IMR-90 (cell line): Measurements from ENCODE around the gene KCNF1. TPM values are rescaled to one million over a fixed set of nuclear protein-coding genes. Genes with fewer than 3 reads are reported as not detected.

Source experiments
- ATAC-seq: fragments of 200-7000 bp; cut with Tn5 transposase; 2 replicates; pipeline ENCODE4 v1.9.1; 2020; ENCODE audit warnings: low read depth, mild to moderate bottlenecking, moderate library complexity
- BruUV-seq: library from RNA; stranded (reverse); fragments of 400-500 nt; replicated peaks from 2 replicates; lab custom pipeline; 2021; lab: Mats Ljungman, UMichigan
- CTCF ChIA-PET: fragments of 300-600 bp; formaldehyde crosslinking; extraction: SDS; loops from one replicate; lab custom pipeline; 2021; ENCODE audit warnings: antibody characterized with exemption; lab: Yijun Ruan, JAX
- POLR2A ChIA-PET: fragments of 300-600 bp; sonication (Branson Sonifier 250); formaldehyde crosslinking; loops from one replicate; lab custom pipeline; 2022; ENCODE audit warnings: antibody characterized with exemption; ENCODE audit not compliant: unreplicated experiment; lab: Charles Lee
- DNase-seq: peaks from one replicate; pipeline ENCODE4 v3.0.0; 2013
- H2AFZ ChIP-seq: replicated peaks from 2 replicates; pipeline ENCODE3; 2013; ENCODE audit warnings: low read length, mild to moderate bottlenecking; ENCODE audit not compliant: poor library complexity
- H2AK5ac ChIP-seq: 2 replicates; pipeline ENCODE4 v1.6.1; 2013; ENCODE audit warnings: low read depth, low read length, inconsistent platforms
- H2AK9ac ChIP-seq: replicated peaks from 2 replicates; pipeline ENCODE3; 2013; ENCODE audit warnings: mild to moderate bottlenecking, low read depth, low read length, moderate library complexity; ENCODE audit not compliant: poor library complexity
- H2BK120ac ChIP-seq: 2 replicates; pipeline ENCODE4 v1.6.1; 2013; ENCODE audit warnings: low read depth, low read length, inconsistent platforms
- H2BK15ac ChIP-seq: 3 replicates; pipeline ENCODE4 v1.6.1; 2013; ENCODE audit warnings: low read depth, low read length, inconsistent platforms
- H2BK20ac ChIP-seq: 2 replicates; pipeline ENCODE4 v1.6.1; 2013; ENCODE audit warnings: low read depth, mild to moderate bottlenecking, inconsistent platforms, low read length, moderate library complexity
- H2BK5ac ChIP-seq: 2 replicates; pipeline ENCODE4 v1.6.1; 2013; ENCODE audit warnings: mild to moderate bottlenecking, low read depth, low read length, inconsistent platforms; ENCODE audit not compliant: poor library complexity, severe bottlenecking
- H3K14ac ChIP-seq: replicated peaks from 2 replicates; pipeline ENCODE4 v1.6.1; 2013; ENCODE audit warnings: low read depth, low read length, inconsistent platforms
- H3K18ac ChIP-seq: 2 replicates; pipeline ENCODE4 v1.6.1; 2013; ENCODE audit warnings: low read depth, low read length, control low read depth
- H3K23ac ChIP-seq: 2 replicates; pipeline ENCODE4 v1.6.1; 2013; ENCODE audit warnings: low read depth, low read length, inconsistent platforms
- H3K27ac ChIP-seq: 2 replicates; pipeline ENCODE4 v1.5.1; 2013; ENCODE audit warnings: mild to moderate bottlenecking, control low read depth, low read length; ENCODE audit not compliant: insufficient read depth
- H3K27me3 ChIP-seq: 2 replicates; pipeline ENCODE4 v1.6.1; 2013; ENCODE audit warnings: low read length; ENCODE audit not compliant: control insufficient read depth, insufficient read depth
- H3K36me3 ChIP-seq: 2 replicates; pipeline ENCODE4 v1.6.1; 2013; ENCODE audit warnings: low read length, mixed read lengths; ENCODE audit not compliant: control insufficient read depth, insufficient read depth
- H3K4ac ChIP-seq: 2 replicates; pipeline ENCODE4 v1.6.1; 2013; ENCODE audit warnings: low read depth, low read length, inconsistent platforms
- H3K4me1 ChIP-seq: 2 replicates; pipeline ENCODE4 v1.6.1; 2013; ENCODE audit warnings: low read length, mixed read lengths; ENCODE audit not compliant: control insufficient read depth, insufficient read depth
- H3K4me2 ChIP-seq: 2 replicates; pipeline ENCODE4 v1.6.1; 2013; ENCODE audit warnings: low read depth, mild to moderate bottlenecking, control low read depth, low read length, moderate library complexity
- H3K4me3 ChIP-seq: 2 replicates; pipeline ENCODE4 v1.5.1; 2013; ENCODE audit warnings: low read depth, mild to moderate bottlenecking, control low read depth, low read length, moderate library complexity; ENCODE audit not compliant: insufficient read depth
- H3K56ac ChIP-seq: 2 replicates; pipeline ENCODE4 v1.6.1; 2013; ENCODE audit warnings: low read length, inconsistent platforms; ENCODE audit not compliant: insufficient read depth; ENCODE audit errors: extremely low read depth
- H3K79me1 ChIP-seq, 2 experiments: 2 replicates each; pipeline ENCODE4 v1.6.1; 2013; ENCODE audit warnings: low read length in 2 of 2, inconsistent platforms in 1 of 2, low read depth in 1 of 2
- H3K9ac ChIP-seq: 2 replicates; pipeline ENCODE4 v1.6.1; 2013; ENCODE audit warnings: low read depth, low read length, control low read depth
- H3K9me1 ChIP-seq: 2 replicates; pipeline ENCODE4 v1.6.1; 2013; ENCODE audit warnings: low read length, inconsistent platforms; ENCODE audit not compliant: insufficient read depth
- H3K9me3 ChIP-seq: 2 replicates; pipeline ENCODE4 v1.6.1; 2013; ENCODE audit warnings: low read length; ENCODE audit not compliant: control insufficient read depth, insufficient read depth
- H4K20me1 ChIP-seq: 2 replicates; pipeline ENCODE4 v1.6.1; 2013; ENCODE audit warnings: low read length, inconsistent platforms; ENCODE audit not compliant: insufficient read depth
- H4K5ac ChIP-seq: 2 replicates; pipeline ENCODE4 v1.6.1; 2013; ENCODE audit warnings: mild to moderate bottlenecking, low read depth, low read length, control low read depth
- H4K8ac ChIP-seq, 2 experiments: 2 replicates each; pipeline ENCODE4 v1.6.1; 2013; ENCODE audit warnings: low read depth in 2 of 2, low read length in 2 of 2, control low read depth in 1 of 2, inconsistent platforms in 1 of 2
- H4K91ac ChIP-seq: 2 replicates; pipeline ENCODE4 v1.6.1; 2013; ENCODE audit warnings: low read depth, low read length, inconsistent platforms; ENCODE audit not compliant: insufficient read depth
- CEBPB ChIP-seq: IDR thresholded peaks from 2 replicates; pipeline ENCODE4 v1.6.1; 2012; ENCODE audit warnings: low read depth, low read length, improper control_type of control experiment
- CHD1 ChIP-seq: IDR thresholded peaks from 2 replicates; pipeline ENCODE4 v1.6.1; 2012; ENCODE audit warnings: low read depth, low read length, improper control_type of control experiment
- FOS ChIP-seq: fragments of 150-350 bp; IDR thresholded peaks from 2 replicates; pipeline ENCODE4 v1.6.1; 2016; ENCODE audit warnings: low read depth, low read length
- MAFK ChIP-seq: IDR thresholded peaks from 2 replicates; pipeline ENCODE4 v1.6.1; 2012; ENCODE audit warnings: low read depth, low read length, improper control_type of control experiment
- MAZ ChIP-seq: IDR thresholded peaks from 2 replicates; pipeline ENCODE4 v1.6.1; 2012; ENCODE audit warnings: low read depth, mild to moderate bottlenecking, low read length, improper control_type of control experiment, moderate library complexity, borderline replicate concordance
- MXI1 ChIP-seq: IDR thresholded peaks from 2 replicates; pipeline ENCODE4 v1.6.1; 2012; ENCODE audit warnings: low read depth, mild to moderate bottlenecking, low read length, moderate library complexity, borderline replicate concordance
- NFE2L2 ChIP-seq: fragments of 150-350 bp; IDR thresholded peaks from 2 replicates; pipeline ENCODE4 v1.6.1; 2016; ENCODE audit warnings: low read depth, mild to moderate bottlenecking, low read length
- POLR2A ChIP-seq: IDR thresholded peaks from 2 replicates; pipeline ENCODE4 v1.6.1; 2012; ENCODE audit warnings: mild to moderate bottlenecking, low read depth, low read length
- RAD21 ChIP-seq: IDR thresholded peaks from 2 replicates; pipeline ENCODE4 v1.6.1; 2012; ENCODE audit warnings: low read length, improper control_type of control experiment
- RCOR1 ChIP-seq: IDR thresholded peaks from 2 replicates; pipeline ENCODE4 v1.6.1; 2012; ENCODE audit warnings: mild to moderate bottlenecking, low read length, improper control_type of control experiment; ENCODE audit not compliant: insufficient replicate concordance
- RFX5 ChIP-seq: IDR thresholded peaks from 2 replicates; pipeline ENCODE4 v1.8.0; 2012; ENCODE audit warnings: low read depth, mild to moderate bottlenecking, low read length, moderate library complexity
- SMC3 ChIP-seq: fragments of 150-350 bp; IDR thresholded peaks from 2 replicates; pipeline ENCODE4 v1.6.1; 2016; ENCODE audit warnings: low read depth, mild to moderate bottlenecking, antibody characterized with exemption, low read length, moderate library complexity
- WGBS, 2 experiments: methylation state at CpG; one replicate each; pipeline versions ENCODE4 v1.1.5 to v1.1.7; 2013; ENCODE audit warnings: missing lambda C conversion rate in 2 of 2; ENCODE audit not compliant: insufficient read length in 1 of 2; ENCODE audit errors: extremely low coverage in 2 of 2; 5-methylcytosine and 5-hydroxymethylcytosine counted together
- dilution Hi-C: fragments of 300-500 bp; cut with HindIII; formaldehyde crosslinking; loops from one replicate; pipeline ENCODE4 v1.14.3; 2018; ENCODE audit warnings: low sequenced_read_pairs; ENCODE audit not compliant: unreplicated experiment
- in situ Hi-C: fragments of 300-500 bp; cut with MboI; formaldehyde crosslinking; loops from 3 replicates; pipeline ENCODE4 v1.14.3; 2019; ENCODE audit warnings: low sequenced_read_pairs, inconsistent platforms, mixed read lengths
- intact Hi-C: fragments of 100-400 bp; cut with micrococcal nuclease; formaldehyde crosslinking; loops from 2 replicates; pipeline ENCODE4 v1.10.0; 2022
- polyA plus RNA-seq, 3 experiments: library from polyadenylated mRNA; depleted of rRNA; stranded (reverse); fragments of >200 nt; gene quantifications; 2 replicates each; pipeline ENCODE4 v1.2.3, GENCODE V29; 2012; ENCODE audit warnings: low replicate concordance in 1 of 3
- total RNA-seq: library from RNA; depleted of rRNA; stranded (reverse); fragments of >200 nt; gene quantifications from 2 replicates; pipeline ENCODE4 v1.2.3, GENCODE V29; 2012
- TF ChIP-seq, protein P1 (sequence below): fragments of 150-350 bp; IDR thresholded peaks from 2 replicates; pipeline ENCODE4 v1.6.1; 2016; ENCODE audit warnings: low read depth, mild to moderate bottlenecking, low read length, moderate library complexity, borderline replicate concordance
- TF ChIP-seq, protein P2 (sequence below): fragments of 150-350 bp; IDR thresholded peaks from 2 replicates; pipeline ENCODE4 v1.6.1; 2017; ENCODE audit warnings: mild to moderate bottlenecking, antibody characterized with exemption, low read length, low read depth

KCNF1 gene
- total and polyA plus RNA-seq, 2 of the 4 experiments (the other 2 are of a cell fraction): 0.54 to 1.4 TPM

DNA sequence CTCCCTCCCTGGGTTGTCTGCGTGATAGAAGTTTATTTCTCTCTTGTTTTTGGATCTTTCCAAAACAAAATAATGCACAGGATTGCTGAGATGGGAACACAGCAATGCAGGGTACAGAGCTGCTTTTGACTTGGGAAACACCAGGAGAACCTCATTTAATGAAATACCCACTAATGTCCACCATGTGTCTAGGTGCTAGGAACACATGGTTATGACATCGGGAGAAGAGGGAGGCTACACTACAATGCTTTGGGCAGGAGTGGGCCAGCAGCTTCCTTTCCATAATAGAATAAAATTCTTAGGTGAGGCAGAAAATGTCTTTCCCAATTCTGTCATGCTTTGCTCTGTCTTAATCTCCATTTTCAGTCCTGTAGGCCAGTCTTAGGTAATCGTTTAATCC lies 29.2 kb upstream of the KCNF1 start:
- dilution Hi-C loops: no loop called here
- Histone ChIP-seq H2AFZ (no peak overlapping the region), H3K27me3 (peaks cover 16% of the 10 kb centered on the region), H4K20me1 (no peaks in the 10 kb centered on the region), H3K23ac (no peak overlapping the region), H2AK5ac (no peak overlapping the region), H2BK15ac (no peak overlapping the region), H3K4ac (no peak overlapping the region), H3K14ac (no peak overlapping the region), H4K8ac (no peak overlapping the region), H3K36me3 (no peaks in the 10 kb centered on the region), H2BK20ac (no peak overlapping the region), H3K9ac (no peak overlapping the region), H4K5ac (no peak overlapping the region), H4K91ac (no peak overlapping the region), H3K4me2 (no peak overlapping the region), H3K56ac (no peak overlapping the region), H3K79me1 (no peaks in the 10 kb centered on the region), H3K4me3 (no peak overlapping the region), H3K27ac (no peak overlapping the region), H3K4me1 (no peaks in the 10 kb centered on the region), H3K9me1 (no peaks in the 10 kb centered on the region), H3K9me3 (no peaks in the 10 kb centered on the region), H3K18ac (no peak overlapping the region), H2BK120ac (no peak overlapping the region), H2BK5ac (no peak overlapping the region), H2AK9ac (no peak overlapping the region)
- TF ChIP-seq NFE2L2: no peak
- no peak for TF ChIP-seq RAD21
- no peak for TF ChIP-seq CEBPB
- no peak for TF ChIP-seq MAZ
- TF ChIP-seq SMC3: no peak
- TF ChIP-seq RFX5: no peak
- TF ChIP-seq POLR2A: no peak
- no peak for TF ChIP-seq RCOR1
- TF ChIP-seq, protein P1, sequence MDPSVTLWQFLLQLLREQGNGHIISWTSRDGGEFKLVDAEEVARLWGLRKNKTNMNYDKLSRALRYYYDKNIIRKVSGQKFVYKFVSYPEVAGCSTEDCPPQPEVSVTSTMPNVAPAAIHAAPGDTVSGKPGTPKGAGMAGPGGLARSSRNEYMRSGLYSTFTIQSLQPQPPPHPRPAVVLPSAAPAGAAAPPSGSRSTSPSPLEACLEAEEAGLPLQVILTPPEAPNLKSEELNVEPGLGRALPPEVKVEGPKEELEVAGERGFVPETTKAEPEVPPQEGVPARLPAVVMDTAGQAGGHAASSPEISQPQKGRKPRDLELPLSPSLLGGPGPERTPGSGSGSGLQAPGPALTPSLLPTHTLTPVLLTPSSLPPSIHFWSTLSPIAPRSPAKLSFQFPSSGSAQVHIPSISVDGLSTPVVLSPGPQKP: no peak
- TF ChIP-seq MAFK: no peak
- TF ChIP-seq MXI1: no peak
- TF ChIP-seq CHD1: no peak
- TF ChIP-seq FOS: no peak
- TF ChIP-seq, protein P2, sequence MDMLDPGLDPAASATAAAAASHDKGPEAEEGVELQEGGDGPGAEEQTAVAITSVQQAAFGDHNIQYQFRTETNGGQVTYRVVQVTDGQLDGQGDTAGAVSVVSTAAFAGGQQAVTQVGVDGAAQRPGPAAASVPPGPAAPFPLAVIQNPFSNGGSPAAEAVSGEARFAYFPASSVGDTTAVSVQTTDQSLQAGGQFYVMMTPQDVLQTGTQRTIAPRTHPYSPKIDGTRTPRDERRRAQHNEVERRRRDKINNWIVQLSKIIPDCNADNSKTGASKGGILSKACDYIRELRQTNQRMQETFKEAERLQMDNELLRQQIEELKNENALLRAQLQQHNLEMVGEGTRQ: no peak
- CTCF ChIA-PET: no interaction called here
- WGBS, 2 experiments: no CpG with 5 or more reads among the region's 3 CpGs
- in situ Hi-C loops: no loop called here
- no TSS peak for BruUV-seq
- POLR2A ChIA-PET: no interaction called here
- ATAC-seq (no peak), DNase-seq (no peak)
- intact Hi-C loops: no loop called here
